ENCODE data around the gene CHID1. TPM values are rescaled to one million over a fixed set of nuclear protein-coding genes. Genes with fewer than 3 reads are reported as not detected.
A peak's percentile ranks its signal among the peaks of the same experiment; 100 is the strongest.

The CHID1 gene
- total and polyA plus RNA-seq, 9 of the 15 experiments (the other 6 are each of a cell fraction or from before 2014, with no cell fraction given): 15.1 to 108 (median 39.8) TPM

- TF ChIP-seq NR2C1 (IDR thresholded peaks at IDR 0.05) (peak; percentile 50; the same call in 1 of the 2 replicates), NR2C1 (tag; IDR thresholded peaks at IDR 0.05) (0 out of 2 replicates have a peak, but pooled peaks have one; percentile 16), ERF (CRISPR knock-in tag; IDR thresholded peaks at IDR 0.05) (0 out of 2 replicates have a peak, but pooled peaks have one; percentile 48), GTF3C2 (IDR thresholded peaks at IDR 0.05; ENCODE audit: borderline replicate concordance, extremely low read depth, insufficient read length) (no peak), TAF1 (IDR thresholded peaks at IDR 0.05; ENCODE audit: control insufficient read depth, extremely low read depth, insufficient read depth, low read length, severe bottlenecking) (no peak), GABPA (tag; conservative IDR thresholded peaks at IDR 0.05; ENCODE audit: low read depth) (peak; percentile 83), ZBTB7A (IDR thresholded peaks at IDR 0.05; ENCODE audit: borderline replicate concordance, control insufficient read depth, low read depth, low read length) (0 out of 2 replicates have a peak, but pooled peaks have one; percentile 12), GTF2E2 (tag; IDR thresholded peaks at IDR 0.05) (no peak), CREM (IDR thresholded peaks at IDR 0.05; ENCODE audit: low read depth) (no peak), PHB (CRISPR knock-in tag; IDR thresholded peaks at IDR 0.05) (no peak), TFAM (CRISPR knock-in tag; conservative IDR thresholded peaks at IDR 0.05) (no peak), TEAD4 (IDR thresholded peaks at IDR 0.05; ENCODE audit: low read length) (no peak), TEAD4 (CRISPR knock-in tag; IDR thresholded peaks at IDR 0.05; ENCODE audit: borderline replicate concordance) (no peak), ZBTB11 (CRISPR knock-in tag; IDR thresholded peaks at IDR 0.05) (peak in 1 of 3 experiments; percentile 44; a peak in 2 of 6 replicates), FOXP1 (CRISPR knock-in tag; IDR thresholded peaks at IDR 0.05) (no peak), TFAP4 (CRISPR knock-in tag; IDR thresholded peaks at IDR 0.05; ENCODE audit: borderline replicate concordance) (peak; percentile 42; the same call in 1 of the 2 replicates), SAFB (IDR thresholded peaks at IDR 0.05; ENCODE audit: borderline replicate concordance, low read depth, low read length) (peak; percentile 3; the same call in 1 of the 2 replicates), SRF (CRISPR knock-in tag; IDR thresholded peaks at IDR 0.05) (no peak), RBFOX2 (IDR thresholded peaks at IDR 0.05; ENCODE audit: low read depth, low read length) (peak; percentile 66), THRAP3 (IDR thresholded peaks at IDR 0.05; ENCODE audit: borderline replicate concordance) (no peak)
These were observed 90.5 kb downstream of the CHID1 start (continued) for GRCh38 chr11:819943-820649.
